CD4-positive, alpha-beta T cell (primary cell): ENCODE results near the gene LYPD6B. TPM values are rescaled to one million over a fixed set of nuclear protein-coding genes. Genes with fewer than 3 reads are reported as not detected.

Source experiments
- ATAC-seq: fragments of 200-7000 bp; cut with Tn5 transposase; one replicate; pipeline ENCODE4 v1.10.0; 2022; ENCODE audit warnings: mild to moderate bottlenecking; ENCODE audit not compliant: poor library complexity
- CTCF ChIA-PET: fragments of 350-600 bp; sonication (Branson Sonifier 250); formaldehyde crosslinking; loops from one replicate; lab custom pipeline; 2021; ENCODE audit warnings: antibody characterized with exemption, inconsistent platforms; lab: Charles Lee
- POLR2A ChIA-PET: fragments of 350-600 bp; sonication (Branson Sonifier 250); formaldehyde crosslinking; loops from one replicate; lab custom pipeline; 2021; ENCODE audit warnings: antibody characterized with exemption, inconsistent platforms; lab: Charles Lee
- DNase-seq, 14 experiments: peaks; one replicate each; pipeline ENCODE4 v3.0.0-alpha.2; 2013 to 2020; ENCODE audit warnings: mixed read lengths in 2 of 14
- H3K27ac ChIP-seq, 2 donors: one replicate each; pipeline versions ENCODE4 v1.5.1 to v1.7.0; 2013; ENCODE audit warnings: low read length in 2 of 2, low read depth in 1 of 2, mild to moderate bottlenecking in 1 of 2
- H3K27me3 ChIP-seq, 2 experiments: 1 replicate in 1 of 2; 2 replicates in 1 of 2; pipeline versions ENCODE4 v1.6.1 to v1.7.0; 2013; ENCODE audit warnings: low read length in 2 of 2, control low read depth in 1 of 2, mild to moderate bottlenecking in 1 of 2, moderate library complexity in 1 of 2; ENCODE audit not compliant: insufficient read depth in 2 of 2, control insufficient read depth in 1 of 2
- H3K36me3 ChIP-seq: one replicate; pipeline ENCODE4 v1.6.1; 2013; ENCODE audit warnings: low read length, control low read depth; ENCODE audit not compliant: insufficient read depth
- H3K4me1 ChIP-seq: one replicate; pipeline ENCODE4 v1.6.1; 2013; ENCODE audit warnings: low read length, control low read depth; ENCODE audit not compliant: insufficient read depth
- H3K4me3 ChIP-seq: one replicate; pipeline ENCODE4 v1.5.1; 2013; ENCODE audit warnings: mild to moderate bottlenecking, low read length, moderate library complexity
- H3K9me3 ChIP-seq, 2 experiments: 1 replicate in 1 of 2; 2 replicates in 1 of 2; pipeline versions ENCODE4 v1.6.1 to v1.7.0; 2013; ENCODE audit warnings: low read length in 2 of 2, mild to moderate bottlenecking in 2 of 2, control low read depth in 1 of 2, moderate library complexity in 1 of 2; ENCODE audit not compliant: control insufficient read depth in 1 of 2, insufficient read depth in 1 of 2
- H3K27ac Mint-ChIP-seq: one replicate; pipeline ENCODE4 v1.8.0; 2020; ENCODE audit warnings: mixed read lengths
- H3K27me3 Mint-ChIP-seq: one replicate; pipeline ENCODE4 v1.8.0; 2021; ENCODE audit warnings: mixed read lengths
- H3K36me3 Mint-ChIP-seq: one replicate; pipeline ENCODE4 v1.8.0; 2021; ENCODE audit warnings: low read depth, mixed read lengths
- H3K4me1 Mint-ChIP-seq: one replicate; pipeline ENCODE4 v1.8.0; 2021; ENCODE audit warnings: low read depth, mixed read lengths
- H3K4me3 Mint-ChIP-seq: one replicate; pipeline ENCODE4 v1.8.0; 2020; ENCODE audit warnings: mild to moderate bottlenecking, mixed read lengths
- H3K9me3 Mint-ChIP-seq: one replicate; pipeline ENCODE4 v1.8.0; 2020; ENCODE audit warnings: mixed read lengths
- CTCF ChIP-seq: fragments of 200-600 bp; IDR thresholded peaks from one replicate; pipeline ENCODE4 v1.8.0; 2022; ENCODE audit warnings: antibody characterized with exemption, mild to moderate bottlenecking
- intact Hi-C, 2 experiments: fragments of 100-400 bp; cut with DNase I in 1 of 2; cut with micrococcal nuclease in 1 of 2; formaldehyde crosslinking; loops; one replicate each; pipeline versions ENCODE4 v1.15.1 to v1.9.0; 2023 to 2025; cut with DNase I, micrococcal nuclease
- total RNA-seq, 174 experiments: library from RNA in 2 of 174; stranded (reverse) in 2 of 174; gene quantifications; one replicate each; pipeline ENCODE4 v1.2.3 and lab custom pipeline; 2021 to 2026

LYPD6B gene
- total RNA-seq, 2 experiments from 2014 or later, result not detected

- no peaks in the 10 kb centered on the region for H3K36me3 Mint-ChIP-seq
- no peaks in the 10 kb centered on the region for H3K9me3 ChIP-seq
- TF ChIP-seq CTCF, result no peak
- peaks cover 0 to 3% of the 10 kb centered on the region in 2 experiments for H3K27me3 ChIP-seq
- ChIA-PET CTCF (no interaction called here), POLR2A (no interaction called here)
- H3K36me3 ChIP-seq, result no peaks in the 10 kb centered on the region
- no peak overlapping the region for H3K4me3 ChIP-seq
- intact Hi-C loops, result loop anchor here in 1 of 2 experiments (5.0 kb wide), 1 partner anchor 531 kb away; no protein-coding TSS in a partner anchor
- DNase-seq (no peak), ATAC-seq (no peak)
- H3K4me1 Mint-ChIP-seq, result no peaks in the 10 kb centered on the region
- H3K4me3 Mint-ChIP-seq, result no peak overlapping the region
- H3K4me1 ChIP-seq, result peaks cover 2% of the 10 kb centered on the region
- H3K9me3 Mint-ChIP-seq, result no peaks in the 10 kb centered on the region
- no peak overlapping the region for H3K27ac Mint-ChIP-seq
- H3K27ac ChIP-seq, result no peak overlapping the region
- peaks cover 24% of the 10 kb centered on the region for H3K27me3 Mint-ChIP-seq
Measured at GRCh38 chr2:149031396-149031795, 7.1 kb upstream of the LYPD6B start.

GRCh38 chr2:149033716-149034115 lies 4.8 kb upstream of the LYPD6B start:
- CTCF ChIA-PET, result no interaction called here
- H3K36me3 Mint-ChIP-seq, result no peaks in the 10 kb centered on the region
- peaks cover 42% of the 10 kb centered on the region for H3K27me3 Mint-ChIP-seq
- no peak overlapping the region for H3K4me3 Mint-ChIP-seq
- H3K9me3 Mint-ChIP-seq, result no peaks in the 10 kb centered on the region
- H3K27ac ChIP-seq, result no peak overlapping the region
- H3K36me3 ChIP-seq, result no peaks in the 10 kb centered on the region
- H3K4me1 ChIP-seq, result peaks cover 2% of the 10 kb centered on the region
- intact Hi-C loops, result loop anchor here in 1 of 2 experiments (5.0 kb wide), 1 partner anchor 529 kb away; no protein-coding TSS in a partner anchor
- no peak overlapping the region for H3K27ac Mint-ChIP-seq
- no peak overlapping the region for H3K4me3 ChIP-seq
- DNase-seq (no peak), ATAC-seq (no peak)
- no peaks in the 10 kb centered on the region for H3K4me1 Mint-ChIP-seq
- H3K9me3 ChIP-seq, result no peaks in the 10 kb centered on the region
- TF ChIP-seq CTCF, result no peak
- POLR2A ChIA-PET, result no interaction called here
- H3K27me3 ChIP-seq, result peaks cover 11 to 13% of the 10 kb centered on the region in 2 experiments

- Histone ChIP-seq H3K27ac (no peak overlapping the region), H3K27me3 (peaks cover 17 to 19% of the 10 kb centered on the region in 2 experiments), H3K4me1 (peaks cover 5% of the 10 kb centered on the region), H3K4me3 (no peak overlapping the region), H3K9me3 (no peaks in the 10 kb centered on the region), H3K36me3 (no peaks in the 10 kb centered on the region)
- no peak for TF ChIP-seq CTCF
- Mint-ChIP-seq H3K27me3 (peaks cover 48% of the 10 kb centered on the region), H3K36me3 (no peaks in the 10 kb centered on the region), H3K4me1 (no peaks in the 10 kb centered on the region), H3K9me3 (no peaks in the 10 kb centered on the region), H3K4me3 (no peak overlapping the region), H3K27ac (no peak overlapping the region)
- intact Hi-C loops, result loop anchor here in 1 of 2 experiments (5.0 kb wide), 1 partner anchor 528 kb away; no protein-coding TSS in a partner anchor
- ATAC-seq (no peak), DNase-seq (no peak)
- ChIA-PET CTCF (no interaction called here), POLR2A (no interaction called here)
Measured at GRCh38 chr2:149034406-149034805, 4.1 kb upstream of the LYPD6B start.
